Activated CD4-positive, alpha-beta memory T cell treated with anti-CD3 and anti-CD28 coated beads for 36 hours (primary cell): ENCODE data around the gene CMC2. TPM values are rescaled to one million over a fixed set of nuclear protein-coding genes. Genes with fewer than 3 reads are reported as not detected.

Experiments used
- CTCF ChIA-PET: fragments of 350-600 bp; sonication (Branson Sonifier 250); formaldehyde crosslinking; loops from one replicate; lab custom pipeline; 2021; ENCODE audit warnings: antibody characterized with exemption, inconsistent platforms; lab: Charles Lee
- POLR2A ChIA-PET: fragments of 350-600 bp; sonication (Branson Sonifier 250); formaldehyde crosslinking; loops from one replicate; lab custom pipeline; 2021; ENCODE audit warnings: antibody characterized with exemption; lab: Charles Lee
- DNase-seq: peaks from one replicate; pipeline ENCODE4 v3.0.0-alpha.2; 2020
- H3K27ac Mint-ChIP-seq: one replicate; pipeline ENCODE4 v1.8.0; 2021; ENCODE audit warnings: mixed read lengths
- H3K27me3 Mint-ChIP-seq: one replicate; pipeline ENCODE4 v1.8.0; 2021; ENCODE audit warnings: mixed read lengths
- H3K36me3 Mint-ChIP-seq: one replicate; pipeline ENCODE4 v1.8.0; 2021; ENCODE audit warnings: mixed read lengths
- H3K4me1 Mint-ChIP-seq: one replicate; pipeline ENCODE4 v1.8.0; 2021; ENCODE audit warnings: low read depth, mixed read lengths
- H3K4me3 Mint-ChIP-seq: one replicate; pipeline ENCODE4 v1.8.0; 2021; ENCODE audit warnings: mild to moderate bottlenecking, mixed read lengths
- H3K9me3 Mint-ChIP-seq: one replicate; pipeline ENCODE4 v1.8.0; 2021; ENCODE audit warnings: mixed read lengths
- intact Hi-C: fragments of 100-400 bp; cut with micrococcal nuclease; formaldehyde crosslinking; loops from one replicate; pipeline ENCODE4 v1.15.1; 2023
- total RNA-seq, 2 experiments: library from RNA; stranded (reverse); gene quantifications; one replicate each; pipeline ENCODE4 v1.2.3, GENCODE V29; 2021

The CMC2 gene
- total RNA-seq, 2 experiments from 2014 or later: 147 to 148 TPM

DNA sequence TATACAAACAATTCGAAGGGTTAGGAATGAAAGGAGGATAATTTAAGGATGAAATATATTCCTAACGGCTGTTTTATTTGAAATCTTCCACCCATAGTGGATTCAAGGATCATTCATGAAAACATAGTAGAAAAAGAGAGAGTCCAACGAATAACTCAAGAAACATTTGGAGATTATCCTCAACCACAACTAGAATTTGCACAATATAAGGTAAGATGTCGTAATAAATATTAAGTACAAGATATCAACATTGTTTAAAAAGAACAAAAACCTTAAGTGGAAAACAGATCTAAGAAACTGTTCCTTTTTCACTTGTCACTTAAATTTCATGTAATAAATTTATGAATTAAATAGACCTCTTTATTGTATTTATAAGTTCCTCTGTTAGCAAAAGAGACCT lies 19.7 kb upstream of the CMC2 start:
- Mint-ChIP-seq H3K36me3 (peaks cover 48% of the 10 kb centered on the region), H3K27ac (no peak overlapping the region), H3K4me3 (no peak overlapping the region), H3K9me3 (peaks cover 3% of the 10 kb centered on the region), H3K27me3 (no peaks in the 10 kb centered on the region), H3K4me1 (peaks cover 6% of the 10 kb centered on the region)
- intact Hi-C loops: no loop called here
- CTCF ChIA-PET: no interaction called here
- DNase-seq: no peak
- POLR2A ChIA-PET: no interaction called here

DNA sequence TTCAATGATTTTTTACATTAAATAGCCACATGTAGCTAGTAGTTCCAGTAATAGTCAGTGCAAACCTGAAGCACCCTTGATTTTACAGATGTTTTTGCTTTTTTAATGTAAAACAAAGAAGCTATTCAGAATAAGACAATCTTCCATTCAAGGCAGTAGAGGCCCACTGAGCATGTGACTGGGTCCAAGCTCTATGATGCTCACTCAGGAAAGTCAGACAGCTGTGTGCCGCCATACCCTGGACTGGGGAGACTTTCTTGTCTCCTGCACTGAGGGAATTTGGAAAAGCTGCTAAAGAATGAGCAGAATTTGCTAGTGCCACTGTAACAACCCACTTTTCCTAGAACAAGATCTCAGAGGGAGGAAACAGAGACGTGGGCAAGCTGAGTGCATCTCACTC lies 11.8 kb upstream of the CMC2 start:
- H3K27ac Mint-ChIP-seq: no peak overlapping the region
- peaks cover 56% of the 10 kb centered on the region for H3K36me3 Mint-ChIP-seq
- DNase-seq: no peak
- peaks cover 8% of the 10 kb centered on the region for H3K4me1 Mint-ChIP-seq
- no peak overlapping the region for H3K4me3 Mint-ChIP-seq
- intact Hi-C loops: no loop called here
- H3K27me3 Mint-ChIP-seq: no peaks in the 10 kb centered on the region
- no peaks in the 10 kb centered on the region for H3K9me3 Mint-ChIP-seq
- ChIA-PET CTCF (interaction anchor here (0.6 to 1.5 kb wide), 7 partner anchors 8 to 282 kb away, joined by 3 to 7 read pairs (median 3); partner anchors contain the start of gene ATMIN), POLR2A (no interaction called here)

DNA sequence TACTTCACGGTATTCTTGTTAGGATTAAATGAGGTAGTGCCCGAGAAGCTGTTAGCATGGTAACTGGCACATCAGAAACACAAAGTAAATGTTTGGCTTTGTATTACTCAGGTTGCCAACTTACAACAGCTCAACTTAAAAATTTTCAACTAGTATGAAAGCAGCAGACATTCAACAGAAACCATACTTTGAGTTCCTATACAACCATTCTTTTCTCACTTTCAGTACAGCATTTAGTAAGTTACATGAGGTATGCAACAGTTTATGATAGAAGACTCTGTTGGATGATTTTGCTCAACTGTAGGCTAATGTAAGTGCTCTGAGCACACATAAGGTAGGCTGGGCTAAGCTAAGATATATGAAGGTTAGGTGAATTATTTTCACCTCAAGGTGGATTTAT lies 8.0 kb upstream of the CMC2 start:
- DNase-seq: no peak
- no peak overlapping the region for H3K4me3 Mint-ChIP-seq
- no peaks in the 10 kb centered on the region for H3K9me3 Mint-ChIP-seq
- CTCF ChIA-PET: interaction anchor here (0.7 to 2.4 kb wide), 4 partner anchors 9 to 62 kb away, joined by 3 to 20 read pairs (median 4); partner anchors contain the start of genes ATMIN and C16orf46
- peaks cover 60% of the 10 kb centered on the region for H3K36me3 Mint-ChIP-seq
- intact Hi-C loops: no loop called here
- peak overlapping the region; percentile 52 for H3K27ac Mint-ChIP-seq
- H3K4me1 Mint-ChIP-seq: peaks cover 8% of the 10 kb centered on the region
- POLR2A ChIA-PET: interaction anchor here (0.8 to 1.1 kb wide), 2 partner anchors 9 to 14 kb away, joined by 3 read pairs; no protein-coding TSS in a partner anchor
- H3K27me3 Mint-ChIP-seq: no peaks in the 10 kb centered on the region

DNA sequence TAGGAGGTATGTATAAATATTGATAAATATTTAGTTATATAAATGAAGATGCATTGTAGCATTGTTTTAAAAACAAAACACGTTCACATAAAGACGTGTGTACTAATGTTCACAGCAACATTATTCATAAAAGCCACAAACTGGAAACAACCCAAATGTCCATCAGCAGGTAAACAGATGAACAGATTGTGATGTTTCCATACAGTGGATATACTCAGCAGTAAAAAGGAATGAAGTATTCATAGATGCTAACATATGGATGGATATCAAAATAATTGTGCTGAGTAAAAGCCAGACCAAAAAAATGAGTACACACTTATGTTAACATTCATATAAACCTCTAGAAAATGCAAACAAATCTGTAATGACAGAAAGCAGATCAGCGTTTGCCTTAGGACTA lies 6.3 kb upstream of the CMC2 start:
- Mint-ChIP-seq H3K36me3 (peaks cover 57% of the 10 kb centered on the region), H3K4me1 (peaks cover 14% of the 10 kb centered on the region), H3K27me3 (no peaks in the 10 kb centered on the region), H3K9me3 (no peaks in the 10 kb centered on the region), H3K4me3 (no peak overlapping the region), H3K27ac (no peak overlapping the region)
- DNase-seq: no peak
- POLR2A ChIA-PET: no interaction called here
- CTCF ChIA-PET: no interaction called here
- intact Hi-C loops: no loop called here

DNA sequence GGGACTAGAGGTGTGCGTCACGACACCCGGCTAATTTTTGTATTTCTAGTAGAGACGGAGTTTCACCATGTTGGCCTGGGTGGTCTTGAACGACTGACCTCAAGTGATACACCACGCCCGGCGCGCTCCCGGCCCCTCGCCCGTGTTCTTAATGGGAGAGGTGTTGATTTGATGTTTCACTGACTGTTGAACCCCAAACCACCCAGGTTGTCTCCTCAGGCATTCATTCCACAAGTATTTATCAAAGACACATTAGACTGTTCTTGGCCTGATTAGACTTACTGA lies 1.8 kb upstream of the CMC2 start:
- intact Hi-C loops: loop anchor here (5.0 to 10.0 kb wide), 4 partner anchors 306 to 1646 kb away; partner anchors contain the start of gene GAN
- H3K4me3 Mint-ChIP-seq: peak overlapping the region; percentile 88
- peaks cover 28% of the 10 kb centered on the region for H3K4me1 Mint-ChIP-seq
- H3K27ac Mint-ChIP-seq: peak overlapping the region; percentile 98
- ChIA-PET POLR2A (no interaction called here), CTCF (interaction anchor here (0.7 kb wide), 1 partner anchor 84 kb away, joined by 3 read pairs; no protein-coding TSS in a partner anchor)
- DNase-seq: no peak
- peaks cover 31% of the 10 kb centered on the region for H3K36me3 Mint-ChIP-seq
- no peaks in the 10 kb centered on the region for H3K9me3 Mint-ChIP-seq
- no peaks in the 10 kb centered on the region for H3K27me3 Mint-ChIP-seq

DNA sequence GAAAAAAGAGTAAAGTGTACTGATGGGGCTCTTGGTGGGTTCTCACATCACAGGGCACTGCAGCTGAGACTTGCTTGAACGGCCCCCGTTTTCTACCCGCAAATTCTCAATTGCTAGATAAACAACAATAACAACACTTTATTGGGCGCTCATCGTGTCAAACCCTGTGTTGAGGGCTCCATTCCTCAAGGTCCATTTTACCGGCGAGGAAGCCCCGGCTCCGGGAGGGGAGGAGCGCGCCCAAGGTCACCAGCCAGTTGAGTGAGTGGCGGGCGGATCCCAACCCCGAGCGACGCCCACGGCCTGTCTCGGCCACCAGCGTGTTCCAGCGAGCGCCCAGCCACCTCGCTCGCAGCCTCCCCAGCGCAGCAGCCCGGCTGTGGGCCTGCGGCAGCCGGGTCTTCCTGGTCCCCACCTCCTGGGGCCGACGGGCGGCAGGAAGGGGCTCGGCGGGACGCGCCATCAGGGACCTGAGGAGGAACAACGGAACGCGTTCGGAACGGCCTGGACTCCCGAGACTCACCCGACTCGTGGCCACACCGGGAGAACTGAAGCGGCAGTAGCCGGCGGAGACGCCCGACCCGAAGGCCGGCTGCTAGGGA lies 373 bp downstream of the CMC2 start:
- Mint-ChIP-seq H3K4me3 (peak overlapping the region; percentile 88), H3K9me3 (no peaks in the 10 kb centered on the region), H3K4me1 (peaks cover 48% of the 10 kb centered on the region), H3K27me3 (no peaks in the 10 kb centered on the region), H3K36me3 (peaks cover 24% of the 10 kb centered on the region), H3K27ac (peak overlapping the region; percentile 98)
- ChIA-PET CTCF (interaction anchor here (1.3 to 8.5 kb wide), 3 partner anchors 9 to 27 kb away, joined by 4 to 139 read pairs (median 13); partner anchors contain the start of gene ATMIN), POLR2A (interaction anchor here (0.9 to 1.1 kb wide), 5 partner anchors 8 to 426 kb away, joined by 3 to 8 read pairs (median 4); partner anchors contain the start of genes ATMIN and C16orf46)
- peak; percentile 85 for DNase-seq
- intact Hi-C loops: loop anchor here (2.0 to 10.0 kb wide), 5 partner anchors 200 to 1648 kb away; partner anchors contain the start of gene GAN

DNA sequence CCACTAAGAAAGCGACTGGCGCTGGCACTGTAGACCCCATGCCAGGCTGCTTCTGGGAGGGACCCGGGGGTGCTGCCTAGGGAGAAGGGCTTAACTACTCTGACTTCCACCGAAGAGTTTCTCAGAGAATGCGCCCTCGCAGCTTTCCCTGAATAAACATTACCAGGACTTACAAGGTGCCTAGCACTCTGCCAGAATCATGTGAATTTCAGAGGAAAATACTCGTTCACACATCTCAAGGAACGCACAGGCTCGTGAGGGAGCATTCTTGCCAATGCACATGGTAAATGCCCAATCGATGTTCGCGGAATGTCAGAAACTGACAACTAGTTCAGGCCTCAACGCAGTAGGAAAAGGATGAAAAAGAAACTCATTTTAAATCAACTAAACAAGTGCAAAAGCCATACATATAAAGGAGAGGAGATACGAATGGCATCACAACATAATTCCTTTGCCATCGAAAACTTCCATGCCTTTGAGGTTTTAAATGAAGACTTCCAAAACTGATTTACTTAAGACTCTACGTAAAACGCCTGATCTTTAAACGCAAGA lies 999 bp downstream of the CMC2 start:
- Mint-ChIP-seq H3K27me3 (no peaks in the 10 kb centered on the region), H3K9me3 (no peaks in the 10 kb centered on the region), H3K27ac (peak overlapping the region; percentile 98), H3K4me1 (peaks cover 53% of the 10 kb centered on the region), H3K36me3 (peaks cover 18% of the 10 kb centered on the region), H3K4me3 (peak overlapping the region; percentile 88)
- intact Hi-C loops: loop anchor here (2.0 to 10.0 kb wide), 5 partner anchors 199 to 1649 kb away; partner anchors contain the start of gene GAN
- ChIA-PET POLR2A (interaction anchor here (1.1 kb wide), 1 partner anchor 9 kb away, joined by 3 read pairs; no protein-coding TSS in a partner anchor), CTCF (interaction anchor here (0.7 to 8.5 kb wide), 7 partner anchors 9 to 493 kb away, joined by 3 to 139 read pairs (median 6); partner anchors contain the start of gene ATMIN)
- DNase-seq: peak; percentile 20

DNA sequence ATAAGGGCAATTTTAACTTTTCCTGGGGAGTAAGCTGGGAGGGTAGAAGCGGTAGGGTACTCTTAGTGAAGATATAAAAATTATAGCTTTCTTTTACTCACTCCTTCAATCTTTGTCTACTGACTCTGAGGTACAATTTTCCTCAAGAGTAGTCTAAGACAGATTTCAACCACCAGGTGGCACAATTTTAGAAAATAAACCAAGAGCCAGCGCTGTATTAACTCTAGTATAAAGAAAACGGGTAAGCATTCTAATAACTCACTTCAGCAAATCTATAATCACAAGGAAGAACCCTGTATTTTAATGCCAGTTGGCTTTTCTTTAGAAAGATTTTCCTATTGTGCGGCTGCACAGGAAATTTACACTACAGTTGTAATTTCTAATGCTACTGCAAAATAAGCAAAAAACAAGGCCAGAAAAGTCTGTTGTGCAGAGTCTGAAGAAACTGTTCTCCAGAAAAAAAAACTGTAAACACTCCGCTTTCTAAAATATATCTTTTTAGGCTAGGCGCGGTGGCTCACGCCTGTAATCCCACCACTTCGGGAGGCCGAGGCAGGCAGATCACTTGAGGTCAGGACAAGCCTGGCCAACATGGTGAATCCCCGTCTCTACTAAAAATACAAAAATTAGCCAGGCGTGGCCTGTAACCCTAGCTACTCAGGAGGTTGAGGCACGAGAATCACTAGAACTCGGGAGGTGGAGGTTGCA lies 1.9 kb downstream of the CMC2 start:
- H3K4me3 Mint-ChIP-seq: peak overlapping the region; percentile 88
- CTCF ChIA-PET: interaction anchor here (0.6 to 8.5 kb wide), 23 partner anchors 8 to 732 kb away, joined by 3 to 139 read pairs (median 3); partner anchors contain the start of gene ATMIN
- H3K27me3 Mint-ChIP-seq: no peaks in the 10 kb centered on the region
- DNase-seq: peak; percentile 18
- POLR2A ChIA-PET: interaction anchor here (1.1 to 2.3 kb wide), 2 partner anchors 10 to 72 kb away, joined by 3 to 7 read pairs; partner anchors contain the start of gene C16orf46
- intact Hi-C loops: loop anchor here (1.0 to 10.0 kb wide), 5 partner anchors 92 to 1650 kb away; partner anchors contain the start of genes GAN and GCSH
- H3K36me3 Mint-ChIP-seq: peaks cover 18% of the 10 kb centered on the region
- H3K27ac Mint-ChIP-seq: peak overlapping the region; percentile 83
- H3K4me1 Mint-ChIP-seq: peaks cover 59% of the 10 kb centered on the region
- H3K9me3 Mint-ChIP-seq: no peaks in the 10 kb centered on the region

DNA sequence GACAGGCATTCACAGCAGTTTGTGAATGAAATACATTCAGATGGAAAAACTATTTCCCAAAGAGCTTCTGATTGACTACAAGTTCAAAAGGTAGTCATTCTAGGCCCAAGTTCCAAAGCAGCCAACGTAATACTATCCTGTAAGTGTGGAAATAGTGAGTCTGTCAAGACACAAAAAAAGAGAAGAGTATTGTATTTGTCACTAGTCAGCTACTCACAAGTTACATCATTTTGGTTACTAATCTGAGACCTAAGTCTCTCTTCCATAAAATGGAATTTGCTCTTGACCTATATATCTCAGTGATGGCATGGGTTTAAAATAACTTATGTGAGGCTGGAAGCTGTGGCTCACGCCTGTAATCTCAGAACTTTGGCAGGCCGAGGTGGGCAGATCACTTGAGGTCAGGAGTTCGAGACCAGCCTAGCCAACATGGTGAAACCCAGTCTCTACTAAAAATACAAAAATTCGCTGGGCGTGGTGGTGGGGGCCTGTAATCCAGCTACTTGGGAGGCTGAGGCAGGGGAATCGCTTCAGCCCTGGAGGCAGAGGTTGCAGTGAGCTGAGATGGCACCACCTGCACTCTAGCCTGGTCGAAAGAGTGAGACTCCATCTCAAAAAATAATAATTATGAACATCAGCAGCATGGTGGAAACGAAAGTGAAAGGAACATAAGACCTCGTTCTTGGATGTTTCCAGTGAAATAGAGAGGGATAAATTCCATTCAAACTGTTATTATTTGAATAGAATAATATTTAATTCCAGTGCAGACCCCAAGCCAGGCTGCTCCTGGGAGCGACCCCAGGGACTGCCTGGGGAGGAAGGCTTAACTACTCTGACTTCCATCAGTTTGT lies 2.9 kb downstream of the CMC2 start:
- POLR2A ChIA-PET: interaction anchor here (0.7 to 2.3 kb wide), 3 partner anchors 23 to 73 kb away, joined by 3 to 7 read pairs (median 5); partner anchors contain the start of gene C16orf46

DNA sequence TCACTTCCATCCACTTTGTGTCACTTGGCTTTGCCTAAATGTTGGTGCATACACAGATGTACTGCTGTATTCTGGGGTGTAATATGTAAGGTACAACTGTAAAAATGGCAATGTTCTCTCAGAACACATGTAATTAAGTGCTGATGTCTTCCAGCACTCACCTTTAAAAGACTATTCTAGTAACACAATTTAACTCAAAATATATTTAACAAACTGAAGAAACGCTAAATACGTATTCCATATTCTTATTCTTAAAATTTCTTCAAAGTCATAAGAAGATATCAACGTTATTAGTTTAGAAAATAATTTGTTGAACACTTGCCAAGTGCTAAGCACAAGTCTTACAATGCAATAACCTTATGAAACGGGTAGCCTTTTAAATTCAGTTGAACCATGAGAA lies 3.6 kb downstream of the CMC2 start:
- ChIA-PET POLR2A (interaction anchor here (0.7 to 2.3 kb wide), 4 partner anchors 10 to 74 kb away, joined by 3 to 7 read pairs (median 4); partner anchors contain the start of gene C16orf46), CTCF (interaction anchor here (0.6 to 8.5 kb wide), 5 partner anchors 28 to 79 kb away, joined by 3 to 139 read pairs (median 3); partner anchors contain the start of genes ATMIN and C16orf46)
- Mint-ChIP-seq H3K27me3 (no peaks in the 10 kb centered on the region), H3K4me1 (peaks cover 71% of the 10 kb centered on the region), H3K36me3 (peaks cover 16% of the 10 kb centered on the region), H3K4me3 (no peak overlapping the region), H3K9me3 (no peaks in the 10 kb centered on the region), H3K27ac (peak overlapping the region; percentile 83)
- no peak for DNase-seq
- intact Hi-C loops: loop anchor here (10.0 kb wide), 3 partner anchors 312 to 1652 kb away; partner anchors contain the start of gene GAN

More for the DNA sequence above, 2.9 kb downstream of the CMC2 start:
- peak overlapping the region; percentile 83 for H3K27ac Mint-ChIP-seq
- peaks cover 16% of the 10 kb centered on the region for H3K36me3 Mint-ChIP-seq
- CTCF ChIA-PET: interaction anchor here (0.6 to 8.5 kb wide), 20 partner anchors 7 to 733 kb away, joined by 3 to 139 read pairs (median 3); partner anchors contain the start of genes ATMIN and C16orf46
- H3K4me3 Mint-ChIP-seq: peak overlapping the region; percentile 88
- peaks cover 66% of the 10 kb centered on the region for H3K4me1 Mint-ChIP-seq
- intact Hi-C loops: loop anchor here (1.0 to 10.0 kb wide), 4 partner anchors 92 to 1651 kb away; partner anchors contain the start of genes GAN and GCSH
- H3K27me3 Mint-ChIP-seq: no peaks in the 10 kb centered on the region
- DNase-seq: peak; percentile 59
- no peaks in the 10 kb centered on the region for H3K9me3 Mint-ChIP-seq
